Measurements from ENCODE around the gene ERO1A. TPM values are rescaled to one million over a fixed set of nuclear protein-coding genes. Genes with fewer than 3 reads are reported as not detected.
A peak's percentile ranks its signal among the peaks of the same experiment; 100 is the strongest.

ERO1A gene
- total RNA-seq, 4 donors from 2014 or later = 172 to 1,512 (median 404) TPM

- H3K27me3 ChIP-seq = no peaks in the 10 kb centered on the region
- 21% methylated on average over 2 of the region's 2 CpGs for WGBS, 2 donors
- no peak for DNase-seq
- no peak for TF ChIP-seq POLR2A (IDR thresholded peaks at IDR 0.05)
- no peak for TF ChIP-seq CTCF (IDR thresholded peaks at IDR 0.05)
- intact Hi-C loops (cut with DNase I) = no loop called here
- no peaks in the 10 kb centered on the region for H3K9me3 ChIP-seq
- H3K36me3 ChIP-seq = no peaks in the 10 kb centered on the region
- peaks cover 0 to 39% (median 6%) of the 10 kb centered on the region in 3 donors for H3K4me1 ChIP-seq
- no peak overlapping the region for H3K4me3 ChIP-seq
- H3K27ac ChIP-seq = peak overlapping the region; percentile 44 to 75 (median 64)
Measured at GRCh38 chr14:52700701-52701172, 5.4 kb upstream of the ERO1A start.

GRCh38 chr14:52694761-52695480, 437 bp downstream of the ERO1A start:
- H3K4me3 ChIP-seq = peak overlapping the region; percentile 79 to 95 (median 87)
- H3K27me3 ChIP-seq = no peaks in the 10 kb centered on the region
- H3K9me3 ChIP-seq = no peaks in the 10 kb centered on the region
- TF ChIP-seq CTCF (IDR thresholded peaks at IDR 0.05) (peak in 3 of 6 experiments; percentile 7 to 18 (median 13)), POLR2A (IDR thresholded peaks at IDR 0.05) (no peak)
- WGBS, 2 donors = 0 to 1% methylated on average over 9 of the region's 46 CpGs
- H3K36me3 ChIP-seq = no peaks in the 10 kb centered on the region
- H3K4me1 ChIP-seq = peaks cover 0 to 57% (median 26%) of the 10 kb centered on the region in 3 donors
- H3K27ac ChIP-seq = peak overlapping the region; percentile 95 to 99 (median 97)
- peak; percentile 12 for DNase-seq
- intact Hi-C loops (cut with DNase I) = loop anchor here (10.0 kb wide), 1 partner anchor 140 kb away; the partner anchor contains the start of genes GPR137C and TXNDC16

GRCh38 chr14:52693532-52693931, 1.8 kb downstream of the ERO1A start:
- 92 to 93% methylated on average over 7 of the region's 7 CpGs for whole genome bisulfite sequencing, 2 donors
- TF ChIP-seq CTCF (IDR thresholded peaks at IDR 0.05) (no peak), POLR2A (IDR thresholded peaks at IDR 0.05) (no peak)
- Histone ChIP-seq H3K4me1 (peaks cover 0 to 58% (median 26%) of the 10 kb centered on the region in 3 donors), H3K27me3 (no peaks in the 10 kb centered on the region), H3K27ac (peak overlapping the region in 3 of 4 donors; percentile 13 to 99 (median 95)), H3K36me3 (no peaks in the 10 kb centered on the region), H3K4me3 (peak overlapping the region in 3 of 4 donors; percentile 3 to 95 (median 88)), H3K9me3 (no peaks in the 10 kb centered on the region)
- DNase-seq = no peak
- intact Hi-C loops (cut with DNase I) = loop anchor here (10.0 kb wide), 1 partner anchor 139 kb away; the partner anchor contains the start of genes GPR137C and TXNDC16

GRCh38 chr14:52693036-52693435, 2.3 kb downstream of the ERO1A start:
- H3K27me3 ChIP-seq = no peaks in the 10 kb centered on the region
- no peaks in the 10 kb centered on the region for H3K9me3 ChIP-seq
- H3K27ac ChIP-seq = peak overlapping the region in 2 of 4 donors; percentile 13 to 95
- no peak for TF ChIP-seq CTCF (IDR thresholded peaks at IDR 0.05)
- no peak for TF ChIP-seq POLR2A (IDR thresholded peaks at IDR 0.05)
- no peaks in the 10 kb centered on the region for H3K36me3 ChIP-seq
- 63 to 70% methylated on average over 3 of the region's 3 CpGs for WGBS, 2 donors
- intact Hi-C loops (cut with DNase I) = loop anchor here (10.0 kb wide), 1 partner anchor 138 kb away; the partner anchor contains the start of genes GPR137C and TXNDC16
- H3K4me1 ChIP-seq = peaks cover 0 to 58% (median 26%) of the 10 kb centered on the region in 3 donors
- DNase-seq = no peak
- peak overlapping the region in 2 of 4 donors; percentile 88 to 95 for H3K4me3 ChIP-seq

Data from esophagus squamous epithelium (tissue), 5 donors.